A549 (cell line): ENCODE data around the gene OPCML. TPM values are rescaled to one million over a fixed set of nuclear protein-coding genes. Genes with fewer than 3 reads are reported as not detected.

Experiments used
- ATAC-seq, 2 experiments: fragments of 200-7000 bp in 1 of 2; fragments of >200 bp in 1 of 2; cut with Nextera tagmentation in 1 of 2; cut with Tn5 transposase in 1 of 2; 3 replicates each; pipeline versions ENCODE4 v1.8.0 to v1.9.1; 2018 to 2020; ENCODE audit warnings: mild to moderate bottlenecking in 1 of 2, moderate library complexity in 1 of 2
- CTCF ChIA-PET: fragments of 300-600 bp; sonication (Branson Sonifier 250); formaldehyde crosslinking; extraction: SDS; loops from one replicate; lab custom pipeline; 2021; ENCODE audit warnings: antibody characterized with exemption, inconsistent platforms; lab: Yijun Ruan, JAX
- POLR2A ChIA-PET: fragments of 350-600 bp; formaldehyde crosslinking; extraction: SDS; loops from one replicate; lab custom pipeline; 2021; ENCODE audit warnings: antibody characterized with exemption, inconsistent platforms; lab: Yijun Ruan, JAX
- DNase-seq, 2 experiments: peaks; one replicate each; pipeline versions ENCODE4 v3.0.0 to v3.0.0-alpha.2; 2011 to 2016; ENCODE audit warnings: low read depth in 1 of 2, low spot score in 1 of 2
- FAIRE-seq: peaks from 2 replicates; lab custom pipeline; 2011; peaks lifted over from hg19 to GRCh38; lab: Jason Lieb, UNC
- H3K27ac ChIP-seq, 2 experiments: fragments of >200 bp; sonication (Bioruptor Twin); formaldehyde crosslinking; 3 replicates each; pipeline ENCODE4 v1.5.1; 2016 to 2017
- H3K4me1 ChIP-seq: fragments of >200 bp; sonication (Bioruptor Twin); formaldehyde crosslinking; 3 replicates; pipeline ENCODE4 v1.6.1; 2016
- H3K4me2 ChIP-seq: fragments of >200 bp; sonication (Bioruptor Twin); formaldehyde crosslinking; 3 replicates; pipeline ENCODE4 v1.6.1; 2016
- H3K4me3 ChIP-seq: fragments of >200 bp; sonication (Bioruptor Twin); formaldehyde crosslinking; 3 replicates; pipeline ENCODE4 v1.5.1; 2016
- H3K9me3 ChIP-seq: fragments of >200 bp; sonication (Bioruptor Twin); formaldehyde crosslinking; 3 replicates; pipeline ENCODE4 v1.6.1; 2016
- BHLHE40 ChIP-seq: IDR thresholded peaks from 2 replicates; pipeline ENCODE4 v1.6.1; 2012; ENCODE audit warnings: low read depth, low read length, inconsistent platforms
- CEBPB ChIP-seq, 2 experiments: fragments of >200 bp in 1 of 2; sonication (Bioruptor Twin) in 1 of 2; formaldehyde crosslinking in 1 of 2; IDR thresholded peaks; 2 replicates each; pipeline ENCODE4 v1.6.1; 2012 to 2016
- CHD2 ChIP-seq: fragments of 150-350 bp; IDR thresholded peaks from 2 replicates; pipeline ENCODE4 v1.6.1; 2014; ENCODE audit warnings: low read length; ENCODE audit not compliant: partially characterized antibody
- EHMT2 ChIP-seq: fragments of 200-600 bp; sonication (generic); IDR thresholded peaks from 2 replicates; pipeline ENCODE4 v1.6.1; 2016; ENCODE audit warnings: antibody characterized with exemption, low read depth, mild to moderate bottlenecking, moderate library complexity
- HDAC2 ChIP-seq: fragments of 200-600 bp; sonication (generic); IDR thresholded peaks from 2 replicates; pipeline ENCODE4 v1.6.1; 2016
- HOXA7 ChIP-seq: fragments of 250-450 bp; sonication (Bioruptor Pico); IDR thresholded peaks from 2 replicates; pipeline ENCODE4 v1.5.0; 2020; ENCODE audit warnings: mild to moderate bottlenecking, moderate library complexity
- HOXB13 ChIP-seq: fragments of 250-450 bp; sonication (Bioruptor Pico); IDR thresholded peaks from 2 replicates; pipeline ENCODE4 v1.5.0; 2020; ENCODE audit warnings: low read depth, mild to moderate bottlenecking, moderate library complexity
- HOXB5 ChIP-seq: fragments of 250-450 bp; sonication (Bioruptor Pico); IDR thresholded peaks from 2 replicates; pipeline ENCODE4 v1.5.0; 2020; ENCODE audit warnings: mild to moderate bottlenecking, moderate library complexity
- JUN ChIP-seq, 2 experiments: fragments of >200 bp; sonication (Bioruptor Twin); formaldehyde crosslinking; IDR thresholded peaks; 2 replicates in 1 of 2; 3 replicates in 1 of 2; pipeline ENCODE4 v1.6.1; 2016 to 2017
- KDM1A ChIP-seq: fragments of 200-600 bp; sonication (generic); IDR thresholded peaks from 2 replicates; pipeline ENCODE4 v1.6.1; 2016; ENCODE audit warnings: low read depth, mild to moderate bottlenecking
- KDM5A ChIP-seq: fragments of 200-600 bp; sonication (generic); IDR thresholded peaks from 2 replicates; pipeline ENCODE4 v1.6.1; 2016; ENCODE audit warnings: antibody characterized with exemption, mild to moderate bottlenecking
- MAZ ChIP-seq: fragments of 150-350 bp; IDR thresholded peaks from 2 replicates; pipeline ENCODE4 v1.6.1; 2014; ENCODE audit warnings: antibody characterized with exemption, low read depth, low read length, borderline replicate concordance
- NR3C1 ChIP-seq: fragments of >200 bp; sonication (Bioruptor Twin); formaldehyde crosslinking; IDR thresholded peaks from 3 replicates; pipeline ENCODE4 v1.6.1; 2017
- POLR2A ChIP-seq: IDR thresholded peaks from 2 replicates; pipeline ENCODE4 v1.6.1; 2012; ENCODE audit warnings: mild to moderate bottlenecking, low read length
- POLR2AphosphoS2 ChIP-seq: conservative IDR thresholded peaks from 2 replicates; pipeline ENCODE4 v1.6.1; 2012; ENCODE audit warnings: low read length, improper control_type of control experiment, inconsistent platforms
- RAD21 ChIP-seq, 2 experiments: fragments of >200 bp in 1 of 2; sonication (Bioruptor Twin) in 1 of 2; formaldehyde crosslinking in 1 of 2; IDR thresholded peaks in 1 of 2; conservative IDR thresholded peaks in 1 of 2; 2 replicates in 1 of 2; 3 replicates in 1 of 2; pipeline ENCODE4 v1.6.1; 2012 to 2018; ENCODE audit warnings: inconsistent platforms in 1 of 2
- RCOR1 ChIP-seq: fragments of 150-350 bp; IDR thresholded peaks from 2 replicates; pipeline ENCODE4 v1.6.1; 2014; ENCODE audit warnings: antibody characterized with exemption, low read length, low read depth
- ZSCAN20 ChIP-seq: fragments of 250-450 bp; sonication (Bioruptor Pico); IDR thresholded peaks from 2 replicates; pipeline ENCODE4 v1.8.0; 2022; ENCODE audit warnings: mild to moderate bottlenecking, moderate library complexity
- WGBS: methylation state at CpG from one replicate; pipeline ENCODE4 v1.1.6; 2017; ENCODE audit errors: missing lambda C conversion rate; 5-methylcytosine and 5-hydroxymethylcytosine counted together
- polyA plus RNA-seq, 4 experiments: library from polyadenylated mRNA; depleted of rRNA in 3 of 4; stranded (reverse); fragments of >200 nt; fragmentation: RNase III in 1 of 4; extraction: RNeasy Plus Mini Kit Qiagen cat#74134 plus additional on column Dnase treatment in 1 of 4; gene quantifications; 2 replicates in 3 of 4; 3 replicates in 1 of 4; pipeline ENCODE4 v1.2.3, GENCODE V29; 2011 to 2017
- TF ChIP-seq, protein P1 (sequence below): IDR thresholded peaks from 2 replicates; pipeline ENCODE4 v1.6.1; 2012; ENCODE audit warnings: low read depth, borderline replicate concordance
- TF ChIP-seq, protein P2 (sequence below): IDR thresholded peaks from 2 replicates; pipeline ENCODE4 v1.6.1; 2012
- TF ChIP-seq, protein P3 (sequence below): fragments of 200-600 bp; sonication (generic); IDR thresholded peaks from 2 replicates; pipeline ENCODE4 v1.6.1; 2016; ENCODE audit warnings: antibody characterized with exemption, mild to moderate bottlenecking, moderate library complexity
- TF ChIP-seq, protein P4 (sequence below): IDR thresholded peaks from 2 replicates; pipeline ENCODE4 v1.6.1; 2012
- TF ChIP-seq, protein P5 (sequence below): fragments of >200 bp; sonication (Bioruptor Twin); formaldehyde crosslinking; IDR thresholded peaks from 3 replicates; pipeline ENCODE4 v1.5.1; 2016
- TF ChIP-seq, protein P6 (sequence below): fragments of >200 bp; sonication (Bioruptor Twin); formaldehyde crosslinking; IDR thresholded peaks from 2 replicates; pipeline ENCODE4 v1.6.1; 2016
- TF ChIP-seq, protein P7 (sequence below): fragments of 450-650 bp; IDR thresholded peaks from 2 replicates; pipeline ENCODE4 v1.6.1; 2014; ENCODE audit warnings: antibody characterized with exemption

OPCML gene
- polyA plus RNA-seq, 2 of the 4 experiments (the other 2 are of a cell fraction): not detected

DNA sequence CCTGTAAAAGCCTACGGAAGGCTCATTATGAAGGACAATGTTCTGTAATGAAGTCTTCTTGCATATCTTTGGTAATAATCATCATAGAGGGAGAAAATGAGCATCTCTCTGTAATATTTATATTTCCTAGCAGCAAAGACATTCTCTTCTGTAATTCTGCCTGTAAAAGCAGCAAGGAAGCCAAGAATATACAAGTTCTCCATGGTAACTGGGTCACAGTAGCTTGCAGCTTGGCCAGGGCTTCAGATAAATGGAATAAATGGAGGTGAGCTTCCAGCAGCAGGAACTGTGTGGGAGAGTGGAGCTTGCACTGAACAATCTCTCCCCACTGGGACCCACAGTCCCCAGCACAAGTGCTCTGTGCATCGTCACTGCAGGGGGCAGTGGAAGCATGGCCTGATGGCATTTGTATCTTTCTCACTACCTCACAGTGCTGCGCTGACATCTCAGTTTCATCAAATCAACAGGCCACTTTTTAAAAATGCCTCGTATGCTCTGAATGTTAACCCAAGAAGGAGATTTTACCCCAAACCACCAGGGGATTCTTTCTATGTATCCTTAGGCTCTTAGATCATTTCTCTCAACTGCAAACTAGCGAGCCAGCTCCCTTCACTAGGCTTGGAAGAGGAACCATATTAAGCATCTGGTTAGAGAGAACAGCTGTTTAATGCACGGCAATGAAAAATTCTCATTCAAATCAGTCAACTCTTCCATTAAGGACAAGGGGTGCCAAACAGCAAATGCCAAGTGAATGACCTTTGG, 1059.7 kb downstream of the OPCML start (continued):
- TF ChIP-seq, protein P1, sequence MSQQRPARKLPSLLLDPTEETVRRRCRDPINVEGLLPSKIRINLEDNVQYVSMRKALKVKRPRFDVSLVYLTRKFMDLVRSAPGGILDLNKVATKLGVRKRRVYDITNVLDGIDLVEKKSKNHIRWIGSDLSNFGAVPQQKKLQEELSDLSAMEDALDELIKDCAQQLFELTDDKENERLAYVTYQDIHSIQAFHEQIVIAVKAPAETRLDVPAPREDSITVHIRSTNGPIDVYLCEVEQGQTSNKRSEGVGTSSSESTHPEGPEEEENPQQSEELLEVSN: no peak
- TF ChIP-seq POLR2A: no peak
- TF ChIP-seq POLR2AphosphoS2: no peak
- no peak for TF ChIP-seq BHLHE40
- TF ChIP-seq HOXA7 (CRISPR knock-in tag): no peak
- TF ChIP-seq, protein P2, sequence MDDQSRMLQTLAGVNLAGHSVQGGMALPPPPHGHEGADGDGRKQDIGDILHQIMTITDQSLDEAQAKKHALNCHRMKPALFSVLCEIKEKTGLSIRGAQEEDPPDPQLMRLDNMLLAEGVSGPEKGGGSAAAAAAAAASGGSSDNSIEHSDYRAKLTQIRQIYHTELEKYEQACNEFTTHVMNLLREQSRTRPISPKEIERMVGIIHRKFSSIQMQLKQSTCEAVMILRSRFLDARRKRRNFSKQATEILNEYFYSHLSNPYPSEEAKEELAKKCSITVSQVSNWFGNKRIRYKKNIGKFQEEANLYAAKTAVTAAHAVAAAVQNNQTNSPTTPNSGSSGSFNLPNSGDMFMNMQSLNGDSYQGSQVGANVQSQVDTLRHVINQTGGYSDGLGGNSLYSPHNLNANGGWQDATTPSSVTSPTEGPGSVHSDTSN: no peak
- TF ChIP-seq HDAC2: no peak
- TF ChIP-seq RCOR1: no peak
- TF ChIP-seq, all 56 proteins: peak for 0

DNA sequence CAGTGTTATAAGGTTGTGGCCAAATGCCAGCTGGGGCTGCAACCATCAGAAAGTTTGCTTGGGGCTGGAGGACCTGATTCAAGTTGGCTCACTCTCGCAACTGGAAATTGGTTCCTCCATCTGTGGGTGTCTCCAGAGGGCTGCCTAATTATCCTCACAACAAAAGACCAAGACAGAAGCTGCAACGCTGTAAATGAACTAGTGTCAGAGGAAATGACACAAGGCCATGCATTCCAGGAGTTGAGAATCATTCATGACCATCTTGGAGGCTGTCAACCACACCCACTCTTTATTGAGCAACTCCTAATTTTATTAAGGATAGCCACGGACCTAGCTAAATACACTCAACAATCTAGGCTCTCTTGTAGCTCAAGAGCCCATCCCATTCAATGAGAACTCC, 1060.8 kb downstream of the OPCML start:
- FAIRE-seq (no peak), ATAC-seq (no peak), DNase-seq (no peak)
- H3K4me1 ChIP-seq: no peaks in the 10 kb centered on the region
- H3K4me3 ChIP-seq: no peak overlapping the region
- whole genome bisulfite sequencing: 0% methylated on average over 3 of the region's 3 CpGs
- ChIA-PET POLR2A (no interaction called here), CTCF (no interaction called here)
- H3K27ac ChIP-seq: no peak overlapping the region
- no peak overlapping the region for H3K4me2 ChIP-seq
- TF ChIP-seq HOXB13 (no peak), RAD21 (conservative IDR thresholded peaks at IDR 0.05 in 1 of 2, IDR thresholded peaks at IDR 0.05 in 1 of 2) (no peak), POLR2A (no peak), POLR2AphosphoS2 (no peak), HDAC2 (no peak), EHMT2 (no peak), CEBPB (IDR thresholded peaks at IDR 0.05) (no peak)
- TF ChIP-seq, protein P3, sequence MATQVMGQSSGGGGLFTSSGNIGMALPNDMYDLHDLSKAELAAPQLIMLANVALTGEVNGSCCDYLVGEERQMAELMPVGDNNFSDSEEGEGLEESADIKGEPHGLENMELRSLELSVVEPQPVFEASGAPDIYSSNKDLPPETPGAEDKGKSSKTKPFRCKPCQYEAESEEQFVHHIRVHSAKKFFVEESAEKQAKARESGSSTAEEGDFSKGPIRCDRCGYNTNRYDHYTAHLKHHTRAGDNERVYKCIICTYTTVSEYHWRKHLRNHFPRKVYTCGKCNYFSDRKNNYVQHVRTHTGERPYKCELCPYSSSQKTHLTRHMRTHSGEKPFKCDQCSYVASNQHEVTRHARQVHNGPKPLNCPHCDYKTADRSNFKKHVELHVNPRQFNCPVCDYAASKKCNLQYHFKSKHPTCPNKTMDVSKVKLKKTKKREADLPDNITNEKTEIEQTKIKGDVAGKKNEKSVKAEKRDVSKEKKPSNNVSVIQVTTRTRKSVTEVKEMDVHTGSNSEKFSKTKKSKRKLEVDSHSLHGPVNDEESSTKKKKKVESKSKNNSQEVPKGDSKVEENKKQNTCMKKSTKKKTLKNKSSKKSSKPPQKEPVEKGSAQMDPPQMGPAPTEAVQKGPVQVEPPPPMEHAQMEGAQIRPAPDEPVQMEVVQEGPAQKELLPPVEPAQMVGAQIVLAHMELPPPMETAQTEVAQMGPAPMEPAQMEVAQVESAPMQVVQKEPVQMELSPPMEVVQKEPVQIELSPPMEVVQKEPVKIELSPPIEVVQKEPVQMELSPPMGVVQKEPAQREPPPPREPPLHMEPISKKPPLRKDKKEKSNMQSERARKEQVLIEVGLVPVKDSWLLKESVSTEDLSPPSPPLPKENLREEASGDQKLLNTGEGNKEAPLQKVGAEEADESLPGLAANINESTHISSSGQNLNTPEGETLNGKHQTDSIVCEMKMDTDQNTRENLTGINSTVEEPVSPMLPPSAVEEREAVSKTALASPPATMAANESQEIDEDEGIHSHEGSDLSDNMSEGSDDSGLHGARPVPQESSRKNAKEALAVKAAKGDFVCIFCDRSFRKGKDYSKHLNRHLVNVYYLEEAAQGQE: no peak
- no peaks in the 10 kb centered on the region for H3K9me3 ChIP-seq

DNA sequence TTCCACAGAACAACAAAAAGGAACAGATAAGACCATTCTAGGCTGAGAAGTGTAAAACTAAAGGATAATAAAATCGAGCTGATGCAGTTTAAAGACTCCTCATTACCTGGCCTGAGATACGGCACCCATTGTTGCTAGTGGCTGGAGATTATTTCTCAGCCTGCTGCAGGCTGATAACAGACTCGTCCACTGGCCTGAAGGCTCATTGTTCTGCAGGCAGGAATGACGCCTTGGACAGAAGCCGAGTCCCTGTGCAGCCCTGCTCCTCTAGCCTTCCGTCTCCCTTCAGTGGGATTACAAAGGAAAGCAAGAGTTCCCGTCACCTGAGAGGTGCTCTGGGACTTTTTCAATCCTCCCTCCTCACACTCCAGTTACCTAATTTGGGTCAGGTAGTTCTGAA, 1065.3 kb downstream of the OPCML start:
- no peak for ATAC-seq
- POLR2A ChIA-PET: no interaction called here
- Histone ChIP-seq H3K4me1 (no peaks in the 10 kb centered on the region), H3K9me3 (no peaks in the 10 kb centered on the region), H3K4me3 (no peak overlapping the region), H3K27ac (no peak overlapping the region), H3K4me2 (no peak overlapping the region)
- CTCF ChIA-PET: no interaction called here
- WGBS: 5% methylated on average over 7 of the region's 7 CpGs
- TF ChIP-seq KDM1A: no peak
- no peak for TF ChIP-seq NR3C1
- no peak for TF ChIP-seq HOXB5 (CRISPR knock-in tag)
- TF ChIP-seq EHMT2: no peak
- no peak for TF ChIP-seq HDAC2
- no peak for TF ChIP-seq ZSCAN20 (CRISPR knock-in tag)
- TF ChIP-seq, protein P4, sequence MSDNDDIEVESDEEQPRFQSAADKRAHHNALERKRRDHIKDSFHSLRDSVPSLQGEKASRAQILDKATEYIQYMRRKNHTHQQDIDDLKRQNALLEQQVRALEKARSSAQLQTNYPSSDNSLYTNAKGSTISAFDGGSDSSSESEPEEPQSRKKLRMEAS: no peak
- no peak for TF ChIP-seq RAD21 (conservative IDR thresholded peaks at IDR 0.05 in 1 of 2, IDR thresholded peaks at IDR 0.05 in 1 of 2)
- TF ChIP-seq, protein P5, sequence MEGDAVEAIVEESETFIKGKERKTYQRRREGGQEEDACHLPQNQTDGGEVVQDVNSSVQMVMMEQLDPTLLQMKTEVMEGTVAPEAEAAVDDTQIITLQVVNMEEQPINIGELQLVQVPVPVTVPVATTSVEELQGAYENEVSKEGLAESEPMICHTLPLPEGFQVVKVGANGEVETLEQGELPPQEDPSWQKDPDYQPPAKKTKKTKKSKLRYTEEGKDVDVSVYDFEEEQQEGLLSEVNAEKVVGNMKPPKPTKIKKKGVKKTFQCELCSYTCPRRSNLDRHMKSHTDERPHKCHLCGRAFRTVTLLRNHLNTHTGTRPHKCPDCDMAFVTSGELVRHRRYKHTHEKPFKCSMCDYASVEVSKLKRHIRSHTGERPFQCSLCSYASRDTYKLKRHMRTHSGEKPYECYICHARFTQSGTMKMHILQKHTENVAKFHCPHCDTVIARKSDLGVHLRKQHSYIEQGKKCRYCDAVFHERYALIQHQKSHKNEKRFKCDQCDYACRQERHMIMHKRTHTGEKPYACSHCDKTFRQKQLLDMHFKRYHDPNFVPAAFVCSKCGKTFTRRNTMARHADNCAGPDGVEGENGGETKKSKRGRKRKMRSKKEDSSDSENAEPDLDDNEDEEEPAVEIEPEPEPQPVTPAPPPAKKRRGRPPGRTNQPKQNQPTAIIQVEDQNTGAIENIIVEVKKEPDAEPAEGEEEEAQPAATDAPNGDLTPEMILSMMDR: no peak
- TF ChIP-seq, protein P6, sequence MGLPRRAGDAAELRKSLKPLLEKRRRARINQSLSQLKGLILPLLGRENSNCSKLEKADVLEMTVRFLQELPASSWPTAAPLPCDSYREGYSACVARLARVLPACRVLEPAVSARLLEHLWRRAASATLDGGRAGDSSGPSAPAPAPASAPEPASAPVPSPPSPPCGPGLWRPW: no peak
- no peak for TF ChIP-seq JUN (IDR thresholded peaks at IDR 0.05)
- no peak for TF ChIP-seq CHD2
- no peak for TF ChIP-seq KDM5A
- no peak for TF ChIP-seq MAZ
- no peak for TF ChIP-seq BHLHE40
- TF ChIP-seq, protein P7, sequence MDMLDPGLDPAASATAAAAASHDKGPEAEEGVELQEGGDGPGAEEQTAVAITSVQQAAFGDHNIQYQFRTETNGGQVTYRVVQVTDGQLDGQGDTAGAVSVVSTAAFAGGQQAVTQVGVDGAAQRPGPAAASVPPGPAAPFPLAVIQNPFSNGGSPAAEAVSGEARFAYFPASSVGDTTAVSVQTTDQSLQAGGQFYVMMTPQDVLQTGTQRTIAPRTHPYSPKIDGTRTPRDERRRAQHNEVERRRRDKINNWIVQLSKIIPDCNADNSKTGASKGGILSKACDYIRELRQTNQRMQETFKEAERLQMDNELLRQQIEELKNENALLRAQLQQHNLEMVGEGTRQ: no peak
- FAIRE-seq: no peak
- DNase-seq: no peak
